ENCODE results near the gene ABCD2. TPM values are rescaled to one million over a fixed set of nuclear protein-coding genes. Genes with fewer than 3 reads are reported as not detected.
"Not testable (repeated sequence)": the region's sequence is repeated elsewhere in the genome, so short reads cannot be mapped to it uniquely, and the experiment has no call there.

Gene ABCD2
- total RNA-seq, 1 donor from 2014 or later = under 0.01 TPM

DNA sequence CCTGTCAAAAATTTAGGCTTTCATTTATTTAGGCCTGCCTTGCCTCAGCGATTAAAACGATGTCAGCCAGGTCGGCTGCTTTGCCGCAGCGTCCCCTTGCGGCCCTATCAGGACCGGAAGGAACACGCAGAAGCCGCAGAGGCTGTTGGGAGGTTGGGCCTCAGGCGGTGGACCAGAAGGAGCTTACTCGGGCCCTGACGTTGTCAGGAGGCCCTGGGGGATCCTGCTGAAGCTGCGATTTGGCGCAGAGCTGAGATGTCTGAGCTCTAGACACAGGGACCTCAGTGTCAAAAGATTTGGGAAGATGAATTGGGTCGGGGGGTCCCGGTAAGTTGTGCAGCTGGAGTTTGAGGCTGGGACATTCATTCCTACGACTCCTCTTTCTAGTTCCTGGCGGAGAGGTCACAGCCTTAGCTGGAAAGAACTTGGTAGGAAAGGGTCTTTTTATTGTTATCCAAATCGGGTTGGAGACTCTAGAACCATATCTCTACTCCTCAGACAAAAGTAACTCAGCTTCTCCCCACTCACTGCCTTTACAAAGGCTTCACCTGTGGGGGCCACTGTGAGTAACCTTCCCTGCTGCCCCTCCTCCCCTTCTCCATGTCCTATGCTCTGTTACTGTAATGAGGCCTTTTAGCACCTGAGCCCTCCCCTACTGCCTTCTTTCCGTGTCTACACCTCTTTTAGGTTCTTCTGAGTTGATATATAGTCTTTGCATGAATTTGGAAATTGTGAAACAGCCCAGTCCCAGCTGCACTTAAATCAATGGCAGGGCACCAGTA, 6.6 kb upstream of the ABCD2 start:
- intact Hi-C loops (cut with DNase I) = no loop called here
- H3K27ac ChIP-seq = no peak overlapping the region
- H3K9me3 ChIP-seq = no peaks in the 10 kb centered on the region
- H3K27me3 ChIP-seq = no peaks in the 10 kb centered on the region
- no peaks in the 10 kb centered on the region for H3K36me3 ChIP-seq
- DNase-seq (ENCODE audit: low spot score in 2 of 2) = no peak
- H3K4me1 ChIP-seq = no peaks in the 10 kb centered on the region
- TF ChIP-seq, protein P1, sequence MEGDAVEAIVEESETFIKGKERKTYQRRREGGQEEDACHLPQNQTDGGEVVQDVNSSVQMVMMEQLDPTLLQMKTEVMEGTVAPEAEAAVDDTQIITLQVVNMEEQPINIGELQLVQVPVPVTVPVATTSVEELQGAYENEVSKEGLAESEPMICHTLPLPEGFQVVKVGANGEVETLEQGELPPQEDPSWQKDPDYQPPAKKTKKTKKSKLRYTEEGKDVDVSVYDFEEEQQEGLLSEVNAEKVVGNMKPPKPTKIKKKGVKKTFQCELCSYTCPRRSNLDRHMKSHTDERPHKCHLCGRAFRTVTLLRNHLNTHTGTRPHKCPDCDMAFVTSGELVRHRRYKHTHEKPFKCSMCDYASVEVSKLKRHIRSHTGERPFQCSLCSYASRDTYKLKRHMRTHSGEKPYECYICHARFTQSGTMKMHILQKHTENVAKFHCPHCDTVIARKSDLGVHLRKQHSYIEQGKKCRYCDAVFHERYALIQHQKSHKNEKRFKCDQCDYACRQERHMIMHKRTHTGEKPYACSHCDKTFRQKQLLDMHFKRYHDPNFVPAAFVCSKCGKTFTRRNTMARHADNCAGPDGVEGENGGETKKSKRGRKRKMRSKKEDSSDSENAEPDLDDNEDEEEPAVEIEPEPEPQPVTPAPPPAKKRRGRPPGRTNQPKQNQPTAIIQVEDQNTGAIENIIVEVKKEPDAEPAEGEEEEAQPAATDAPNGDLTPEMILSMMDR (IDR thresholded peaks at IDR 0.05) = no peak
- no peak overlapping the region for H3K4me3 ChIP-seq

DNA sequence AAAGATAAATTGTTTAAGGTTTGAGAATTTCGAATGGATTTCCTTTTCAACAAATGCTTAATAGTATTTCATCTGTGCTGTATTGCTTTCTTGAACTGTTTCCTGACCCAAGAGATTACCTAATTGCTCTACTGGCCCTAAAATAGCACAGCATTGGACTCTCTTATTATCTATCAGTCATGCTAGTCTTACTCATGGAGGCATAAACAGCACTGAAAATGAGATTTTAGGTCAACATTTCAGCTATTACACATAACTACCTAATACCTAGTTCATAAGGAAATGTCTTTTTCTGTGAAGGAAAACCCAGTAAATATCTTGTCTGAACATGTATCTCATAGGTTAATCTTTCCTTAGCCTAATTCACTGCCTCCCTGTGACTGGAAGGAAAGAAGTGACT, 4.3 kb upstream of the ABCD2 start:
- Histone ChIP-seq H3K27ac (no peak overlapping the region), H3K9me3 (no peaks in the 10 kb centered on the region), H3K27me3 (no peaks in the 10 kb centered on the region), H3K4me1 (peaks cover 0 to 3% of the 10 kb centered on the region in 2 donors), H3K36me3 (no peaks in the 10 kb centered on the region), H3K4me3 (no peak overlapping the region)
- intact Hi-C loops (cut with DNase I) = loop anchor here (5.0 kb wide), 1 partner anchor 182 kb away; the partner anchor contains the start of gene KIF21A
- DNase-seq (ENCODE audit: low spot score in 2 of 2) = no peak
- TF ChIP-seq, protein P1 (IDR thresholded peaks at IDR 0.05) = no peak

DNA sequence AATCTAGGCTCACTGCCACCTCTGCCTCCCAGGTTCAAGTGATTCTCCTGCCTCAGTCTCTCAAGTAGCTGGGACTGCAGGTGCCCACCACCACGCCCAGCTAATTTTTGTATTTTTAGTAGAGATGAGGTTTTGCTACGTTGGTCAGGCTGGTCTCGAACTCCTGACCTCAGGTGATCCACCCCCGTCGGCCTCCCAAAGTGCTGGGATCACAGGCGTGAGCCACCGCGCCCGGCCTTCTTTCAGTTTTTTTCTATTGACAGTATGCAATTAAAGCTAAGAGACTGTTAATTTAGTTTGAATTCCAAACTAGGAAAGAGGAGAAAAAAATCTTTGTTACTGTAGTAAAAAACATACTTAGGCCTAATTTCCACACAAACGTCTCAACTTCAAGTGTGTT, 3.6 kb upstream of the ABCD2 start:
- H3K4me1 ChIP-seq; H3K9me3 ChIP-seq; H3K4me3 ChIP-seq; H3K27me3 ChIP-seq; H3K36me3 ChIP-seq; DNase-seq (ENCODE audit: low spot score in 2 of 2); H3K27ac ChIP-seq: not testable (repeated sequence)
- intact Hi-C loops (cut with DNase I) = loop anchor here (5.0 kb wide), 1 partner anchor 181 kb away; the partner anchor contains the start of gene KIF21A

DNA sequence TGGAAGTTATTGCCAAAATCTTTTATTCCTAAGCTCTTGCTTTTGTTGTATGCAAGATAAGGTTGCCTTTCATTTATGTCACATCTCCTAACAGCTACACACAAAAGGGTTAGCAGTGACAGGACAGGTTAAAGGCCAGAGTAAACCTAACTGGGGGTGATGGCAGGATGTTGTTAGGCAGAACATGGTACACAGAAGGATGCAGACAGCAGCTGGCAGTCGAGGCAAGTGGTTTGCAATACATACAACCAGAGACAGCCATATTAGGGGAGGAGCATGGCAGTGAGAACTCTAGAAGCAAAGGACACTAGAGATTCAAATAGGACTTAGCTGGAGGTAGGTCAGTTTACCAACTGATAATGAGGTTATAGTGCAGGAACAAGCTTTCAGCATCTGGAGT, 2.7 kb upstream of the ABCD2 start:
- DNase-seq (ENCODE audit: low spot score in 2 of 2) = no peak
- H3K9me3 ChIP-seq = no peaks in the 10 kb centered on the region
- H3K4me3 ChIP-seq = no peak overlapping the region
- peaks cover 0 to 3% of the 10 kb centered on the region in 2 donors for H3K4me1 ChIP-seq
- no peak overlapping the region for H3K27ac ChIP-seq
- no peaks in the 10 kb centered on the region for H3K27me3 ChIP-seq
- TF ChIP-seq, protein P1 (IDR thresholded peaks at IDR 0.05) = no peak
- intact Hi-C loops (cut with DNase I) = loop anchor here (5.0 kb wide), 1 partner anchor 180 kb away; the partner anchor contains the start of gene KIF21A
- no peaks in the 10 kb centered on the region for H3K36me3 ChIP-seq

DNA sequence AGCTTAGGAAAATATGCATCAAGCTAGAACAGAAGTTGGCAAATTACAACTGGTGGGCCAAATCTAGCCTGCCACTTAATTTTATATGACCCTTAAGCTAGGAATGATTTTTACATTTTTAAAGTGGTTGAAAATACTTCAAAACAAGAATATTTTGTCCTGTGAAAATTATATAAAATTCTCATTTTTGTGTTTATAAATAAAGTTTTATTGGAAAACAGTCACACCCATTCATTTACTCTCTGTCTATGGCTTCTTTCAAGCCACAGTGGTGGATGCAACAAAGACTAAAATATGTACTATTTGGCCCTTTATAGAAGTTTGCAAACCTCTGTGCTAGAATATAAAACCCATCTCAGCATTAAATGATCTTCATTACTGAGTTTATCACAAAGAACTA, 2.1 kb upstream of the ABCD2 start:
- intact Hi-C loops (cut with DNase I) = loop anchor here (5.0 kb wide), 1 partner anchor 179 kb away; the partner anchor contains the start of gene KIF21A
- peaks cover 0 to 3% of the 10 kb centered on the region in 2 donors for H3K4me1 ChIP-seq
- DNase-seq (ENCODE audit: low spot score in 2 of 2) = no peak
- H3K4me3 ChIP-seq = no peak overlapping the region
- H3K27ac ChIP-seq = no peak overlapping the region
- H3K9me3 ChIP-seq = no peaks in the 10 kb centered on the region
- no peaks in the 10 kb centered on the region for H3K27me3 ChIP-seq
- no peaks in the 10 kb centered on the region for H3K36me3 ChIP-seq
- TF ChIP-seq, protein P1 (IDR thresholded peaks at IDR 0.05) = no peak

All from ascending aorta (tissue), 2 donors.